Activated effector memory CD4-positive, alpha-beta T cell treated with Interleukin-2 at 50 U/mL for 16 hours (primary cell): ENCODE data around the gene SYCP2.

Experiments used
- DNase-seq: peaks from one replicate; pipeline ENCODE4 v3.0.0-alpha.2; 2020

The SYCP2 gene

GRCh38 chr20:59835448-59836395, 97.7 kb downstream of the SYCP2 start:
- no peak for DNase-seq

GRCh38 chr20:59835057-59835447, 98.4 kb downstream of the SYCP2 start:
- DNase-seq: no peak

GRCh38 chr20:59832406-59833363, 100.8 kb downstream of the SYCP2 start:
- no peak for DNase-seq

GRCh38 chr20:59831916-59832270, 101.5 kb downstream of the SYCP2 start:
- DNase-seq: no peak

GRCh38 chr20:59831024-59831915, 102.2 kb downstream of the SYCP2 start:
- DNase-seq: no peak

- DNase-seq: no peak
Observed at GRCh38 chr20:59830665-59831023, 102.8 kb downstream of the SYCP2 start.

GRCh38 chr20:59829786-59830664, 103.4 kb downstream of the SYCP2 start:
- DNase-seq: no peak

GRCh38 chr20:59829054-59829785, 104.2 kb downstream of the SYCP2 start:
- DNase-seq: no peak

GRCh38 chr20:59828125-59829053, 105.0 kb downstream of the SYCP2 start:
- DNase-seq: no peak

GRCh38 chr20:59827138-59828056, 106.0 kb downstream of the SYCP2 start:
- DNase-seq: no peak

GRCh38 chr20:59825944-59826759, 107.3 kb downstream of the SYCP2 start:
- DNase-seq: no peak

GRCh38 chr20:59825563-59825920, 107.9 kb downstream of the SYCP2 start:
- DNase-seq: no peak

- DNase-seq: no peak
Observed at GRCh38 chr20:59824711-59825562, 108.5 kb downstream of the SYCP2 start.

GRCh38 chr20:59823491-59824259, 109.8 kb downstream of the SYCP2 start:
- DNase-seq: no peak

GRCh38 chr20:59823030-59823423, 110.4 kb downstream of the SYCP2 start:
- DNase-seq: no peak
